HG03520 (cell line): ENCODE measurements around the gene MYL2.

Source experiments
- ATAC-seq: cut with Tn5 transposase; IDR thresholded peaks from one replicate; pipeline ENCODE4 v1.9.1; 2021; ENCODE audit warnings: mild to moderate bottlenecking, moderate library complexity; ENCODE audit not compliant: unreplicated experiment

Gene MYL2

GRCh38 chr12:110930348-110931314, 10.3 kb upstream of the MYL2 start:
- ATAC-seq, result no peak

GRCh38 chr12:110929818-110930217, 9.4 kb upstream of the MYL2 start:
- no peak for ATAC-seq

- ATAC-seq, result no peak
Observed at GRCh38 chr12:110928700-110929099, 8.3 kb upstream of the MYL2 start.

- ATAC-seq, result no peak
Observed at GRCh38 chr12:110927546-110927945, 7.2 kb upstream of the MYL2 start.

GRCh38 chr12:110923692-110924334, 3.4 kb upstream of the MYL2 start:
- no peak for ATAC-seq

GRCh38 chr12:110923192-110923591, 2.8 kb upstream of the MYL2 start:
- no peak for ATAC-seq

GRCh38 chr12:110922652-110923051, 2.3 kb upstream of the MYL2 start:
- ATAC-seq, result no peak

GRCh38 chr12:110921262-110921661, 883 bp upstream of the MYL2 start:
- ATAC-seq, result no peak

GRCh38 chr12:110919720-110920119, 659 bp downstream of the MYL2 start:
- ATAC-seq, result no peak

- ATAC-seq, result no peak
Observed at GRCh38 chr12:110917961-110918360, 2.4 kb downstream of the MYL2 start.

GRCh38 chr12:110917467-110917866, 2.9 kb downstream of the MYL2 start:
- no peak for ATAC-seq

- no peak for ATAC-seq
Observed at GRCh38 chr12:110916295-110916875, 4.0 kb downstream of the MYL2 start.

GRCh38 chr12:110913119-110914056, 7.0 kb downstream of the MYL2 start:
- peak; percentile 93 for ATAC-seq

GRCh38 chr12:110912263-110912662, 8.1 kb downstream of the MYL2 start:
- ATAC-seq, result no peak

- ATAC-seq, result no peak
Observed at GRCh38 chr12:110908377-110909152, 11.8 kb downstream of the MYL2 start.

GRCh38 chr12:110907583-110907982, 12.8 kb downstream of the MYL2 start:
- ATAC-seq, result no peak

- no peak for ATAC-seq
Observed at GRCh38 chr12:110906985-110907384, 13.4 kb downstream of the MYL2 start.

- no peak for ATAC-seq
Observed at GRCh38 chr12:110906516-110906915, 13.9 kb downstream of the MYL2 start.

GRCh38 chr12:110906083-110906482, 14.3 kb downstream of the MYL2 start:
- ATAC-seq, result no peak

GRCh38 chr12:110903511-110903910, 16.9 kb downstream of the MYL2 start:
- ATAC-seq, result no peak
